ENCODE measurements around the gene MORC4.

DNA sequence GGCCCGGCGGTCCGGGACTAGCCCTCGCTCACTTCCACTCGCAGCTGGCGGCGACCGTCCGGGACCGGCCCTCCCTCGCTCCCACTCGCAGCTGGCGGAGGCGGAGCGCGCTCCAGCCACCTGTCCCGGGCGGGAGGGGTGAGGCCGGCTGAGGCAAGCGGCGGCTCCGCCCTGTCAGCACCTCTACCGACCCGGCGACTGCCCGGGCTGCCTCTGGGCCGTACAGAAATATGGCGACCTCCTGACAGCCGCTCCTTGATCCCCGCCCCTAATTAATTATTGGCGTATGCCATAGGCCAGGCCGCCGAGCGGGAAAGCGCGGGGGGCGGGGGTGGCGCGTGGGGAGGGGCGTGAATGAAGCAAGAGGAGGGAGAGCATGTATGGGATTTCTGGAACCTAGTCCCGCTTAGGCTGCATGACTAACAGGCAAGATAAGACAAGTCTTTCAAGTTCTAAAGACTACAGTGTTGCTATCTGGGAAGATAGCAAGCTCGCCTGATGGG, at the start of gene MORC4:
- TF ChIP-seq CTCF (IDR thresholded peaks at IDR 0.05) (no peak), POLR2A (IDR thresholded peaks at IDR 0.05) (no peak)
